ENCODE measurements around the gene XG. TPM values are rescaled to one million over a fixed set of nuclear protein-coding genes. Genes with fewer than 3 reads are reported as not detected.

The XG gene
- total RNA-seq, 2 donors from 2014 or later: 0.26 TPM; not detected in 1

DNA sequence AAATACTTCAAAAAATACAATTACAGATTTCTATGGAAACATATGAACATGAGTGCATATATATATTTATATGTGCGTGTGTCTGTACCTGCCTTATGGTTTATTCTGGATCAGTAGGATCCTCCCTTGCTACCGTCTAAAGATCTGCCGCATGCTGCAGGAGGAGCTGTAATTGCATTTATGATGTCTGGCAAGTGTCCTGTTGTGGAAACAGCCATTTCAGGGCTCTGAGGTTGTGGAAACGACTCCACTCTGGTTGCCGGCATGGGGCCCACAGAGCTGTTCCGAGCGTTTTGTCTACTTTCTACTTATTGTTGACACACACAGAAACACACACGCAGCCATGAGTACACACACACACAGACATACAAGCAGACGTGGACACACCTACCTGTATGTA lies 39.4 kb upstream of the XG start:
- ATAC-seq (no peak), DNase-seq (no peak)
- WGBS, 2 donors: 90 to 93% methylated on average over 9 of the region's 9 CpGs
- Histone ChIP-seq H3K36me3 (replicated peaks in 1 of 2; ENCODE audit: insufficient read depth in 1 of 2, low read depth in 2 of 2) (no peaks in the 10 kb centered on the region), H3K4me3 (no peak overlapping the region), H3K9me3 (no peaks in the 10 kb centered on the region), H3K4me1 (peaks cover 30% of the 10 kb centered on the region), H3K27ac (no peak overlapping the region), H3K27me3 (no peaks in the 10 kb centered on the region)
- TF ChIP-seq, protein P1, sequence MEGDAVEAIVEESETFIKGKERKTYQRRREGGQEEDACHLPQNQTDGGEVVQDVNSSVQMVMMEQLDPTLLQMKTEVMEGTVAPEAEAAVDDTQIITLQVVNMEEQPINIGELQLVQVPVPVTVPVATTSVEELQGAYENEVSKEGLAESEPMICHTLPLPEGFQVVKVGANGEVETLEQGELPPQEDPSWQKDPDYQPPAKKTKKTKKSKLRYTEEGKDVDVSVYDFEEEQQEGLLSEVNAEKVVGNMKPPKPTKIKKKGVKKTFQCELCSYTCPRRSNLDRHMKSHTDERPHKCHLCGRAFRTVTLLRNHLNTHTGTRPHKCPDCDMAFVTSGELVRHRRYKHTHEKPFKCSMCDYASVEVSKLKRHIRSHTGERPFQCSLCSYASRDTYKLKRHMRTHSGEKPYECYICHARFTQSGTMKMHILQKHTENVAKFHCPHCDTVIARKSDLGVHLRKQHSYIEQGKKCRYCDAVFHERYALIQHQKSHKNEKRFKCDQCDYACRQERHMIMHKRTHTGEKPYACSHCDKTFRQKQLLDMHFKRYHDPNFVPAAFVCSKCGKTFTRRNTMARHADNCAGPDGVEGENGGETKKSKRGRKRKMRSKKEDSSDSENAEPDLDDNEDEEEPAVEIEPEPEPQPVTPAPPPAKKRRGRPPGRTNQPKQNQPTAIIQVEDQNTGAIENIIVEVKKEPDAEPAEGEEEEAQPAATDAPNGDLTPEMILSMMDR (IDR thresholded peaks at IDR 0.05): no peak
- intact Hi-C loops (cut with DNase I): no loop called here

DNA sequence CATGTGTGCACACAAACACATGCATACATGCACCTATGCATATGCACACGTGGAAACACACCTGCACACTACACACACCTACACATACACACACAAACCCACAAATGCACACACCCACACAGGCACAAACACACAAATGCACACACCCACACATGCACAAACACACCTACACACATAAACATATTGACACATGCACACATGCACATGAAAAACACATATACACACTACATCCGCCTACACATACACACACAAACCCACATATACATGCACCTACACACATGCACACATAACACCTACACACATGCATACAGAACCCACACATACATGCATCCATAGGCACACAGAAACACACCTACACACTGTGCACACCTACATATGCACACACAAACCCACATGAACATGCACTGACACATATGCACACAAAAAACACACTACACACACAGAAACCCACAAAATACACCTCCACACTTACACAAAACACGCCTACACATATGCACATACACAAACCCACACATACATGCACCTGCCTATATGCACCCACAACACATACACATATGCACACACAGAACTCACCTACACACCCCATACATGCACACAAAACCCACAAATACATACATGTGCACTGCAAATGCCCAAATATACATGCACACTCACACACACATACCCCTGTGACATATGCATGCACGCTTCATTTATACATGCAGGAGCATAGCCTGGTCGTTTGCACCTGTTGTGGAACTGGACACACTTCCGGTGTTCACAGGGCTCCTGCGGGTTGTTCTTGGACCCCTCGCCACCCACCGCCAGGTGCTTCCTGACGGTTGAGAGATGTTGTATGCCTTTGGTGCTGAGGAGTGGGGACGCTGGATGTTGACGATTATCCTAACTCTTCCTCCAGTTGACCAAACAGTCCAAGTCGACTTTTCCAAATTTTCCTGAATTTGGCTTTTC lies 38.7 kb upstream of the XG start:
- no peak overlapping the region for H3K4me3 ChIP-seq

DNA sequence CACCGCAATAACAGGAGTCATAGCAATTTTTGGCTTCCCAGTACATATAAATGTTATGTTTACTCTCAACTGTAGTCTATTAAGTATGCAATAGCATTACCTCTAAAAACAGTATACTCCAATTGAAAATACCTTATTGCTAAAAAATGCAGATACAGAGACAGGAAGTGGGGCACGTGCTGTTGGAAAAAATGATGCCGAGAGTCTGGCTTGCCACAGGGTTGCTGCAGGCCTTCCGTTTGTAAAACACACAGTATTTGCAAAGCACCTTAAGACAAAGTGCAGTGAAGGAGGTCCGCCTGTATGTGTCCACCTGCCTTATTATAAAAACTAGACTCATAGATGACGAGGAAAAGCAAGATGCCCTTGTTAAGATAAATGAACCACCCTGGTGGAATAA lies 37.3 kb upstream of the XG start:
- 82 to 89% methylated on average over 6 of the region's 6 CpGs for WGBS, 2 donors
- no peak for ATAC-seq
- Histone ChIP-seq H3K27ac (no peak overlapping the region), H3K4me3 (no peak overlapping the region), H3K9me3 (no peaks in the 10 kb centered on the region), H3K36me3 (replicated peaks in 1 of 2; ENCODE audit: insufficient read depth in 1 of 2, low read depth in 2 of 2) (peaks cover 0 to 6% of the 10 kb centered on the region in 2 donors), H3K4me1 (peaks cover 11% of the 10 kb centered on the region), H3K27me3 (no peaks in the 10 kb centered on the region)
- intact Hi-C loops (cut with DNase I): no loop called here
- DNase-seq: no peak
- no peak for TF ChIP-seq POLR2A (IDR thresholded peaks at IDR 0.05)
- TF ChIP-seq, protein P1 (IDR thresholded peaks at IDR 0.05): no peak

More for the DNA sequence above, 38.7 kb upstream of the XG start:
- Histone ChIP-seq H3K36me3 (replicated peaks in 1 of 2; ENCODE audit: insufficient read depth in 1 of 2, low read depth in 2 of 2) (peaks cover 0 to 2% of the 10 kb centered on the region in 2 donors), H3K27me3 (no peaks in the 10 kb centered on the region), H3K9me3 (no peaks in the 10 kb centered on the region), H3K4me1 (peaks cover 23% of the 10 kb centered on the region), H3K27ac (no peak overlapping the region)
- intact Hi-C loops (cut with DNase I): no loop called here
- DNase-seq (no peak), ATAC-seq (no peak)
- TF ChIP-seq, protein P1 (IDR thresholded peaks at IDR 0.05): no peak
- TF ChIP-seq POLR2A (IDR thresholded peaks at IDR 0.05): no peak
- 74 to 75% methylated on average over 11 to 13 of the region's 13 CpGs for WGBS, 2 donors

DNA sequence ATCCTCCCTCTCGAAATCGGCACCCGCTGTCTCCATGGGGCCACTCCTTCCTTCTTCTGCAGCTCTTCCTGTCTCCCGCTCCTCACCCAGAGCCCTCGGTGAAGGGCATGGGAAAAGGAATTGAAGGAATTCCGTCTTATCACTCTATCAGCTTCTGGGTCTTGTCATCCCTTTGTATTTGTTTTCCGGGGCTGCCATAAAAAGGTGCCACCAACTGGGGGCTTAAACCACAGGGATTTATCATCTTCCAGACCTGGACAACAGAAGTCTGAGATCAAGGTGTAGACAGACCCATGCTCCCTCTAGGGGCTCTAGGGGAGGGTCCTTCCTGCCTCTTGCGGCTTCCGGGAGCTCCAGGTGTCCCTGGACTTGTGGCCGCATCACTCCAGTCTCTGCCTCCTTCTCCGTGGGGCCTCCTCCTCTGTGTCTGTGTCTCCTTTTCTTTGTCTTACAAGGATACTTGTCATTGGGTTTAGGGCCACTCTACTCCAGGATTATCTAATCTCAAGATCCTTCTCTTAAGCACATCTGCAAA lies 36.7 kb upstream of the XG start:
- Histone ChIP-seq H3K27me3 (no peaks in the 10 kb centered on the region), H3K27ac (no peak overlapping the region), H3K9me3 (no peaks in the 10 kb centered on the region), H3K4me3 (no peak overlapping the region), H3K36me3 (replicated peaks in 1 of 2; ENCODE audit: insufficient read depth in 1 of 2, low read depth in 2 of 2) (peaks cover 0 to 6% of the 10 kb centered on the region in 2 donors), H3K4me1 (peaks cover 5% of the 10 kb centered on the region)
- 80 to 86% methylated on average over 11 of the region's 11 CpGs for WGBS, 2 donors
- ATAC-seq (no peak), DNase-seq (no peak)
- TF ChIP-seq, protein P1 (IDR thresholded peaks at IDR 0.05): no peak
- no peak for TF ChIP-seq POLR2A (IDR thresholded peaks at IDR 0.05)
- intact Hi-C loops (cut with DNase I): no loop called here

All from body of pancreas (tissue), 4 donors.